HG03097 (cell line): ENCODE measurements around the gene DCST2.
A peak's percentile ranks its signal among the peaks of the same experiment; 100 is the strongest.
"Not testable (repeated sequence)": the region's sequence is repeated elsewhere in the genome, so short reads cannot be mapped to it uniquely, and the experiment has no call there.

Source experiments
- ATAC-seq: cut with Tn5 transposase; IDR thresholded peaks from one replicate; pipeline ENCODE4 v1.9.1; 2021; ENCODE audit not compliant: unreplicated experiment, low FRiP score

The DCST2 gene

GRCh38 chr1:154983776-154984466 lies 49.7 kb downstream of the DCST2 start:
- no peak for ATAC-seq

GRCh38 chr1:154982897-154983648 lies 50.5 kb downstream of the DCST2 start, which contains the start of gene FLAD1:
FLAD1 (plus strand) TSS chr1:154983344; CDS start chr1:154983695, 351 bp downstream.
- peak; percentile 96 for ATAC-seq

- ATAC-seq = no peak
Observed at GRCh38 chr1:154982341-154982740, 51.2 kb downstream of the DCST2 start.

- ATAC-seq = no peak
Observed at GRCh38 chr1:154978360-154978759, 55.2 kb downstream of the DCST2 start.

- ATAC-seq = not testable (repeated sequence)
Observed at GRCh38 chr1:154977762-154978161, 55.8 kb downstream of the DCST2 start.

GRCh38 chr1:154975409-154976059 lies 58.0 kb downstream of the DCST2 start:
- no peak for ATAC-seq

GRCh38 chr1:154974808-154975408 lies 58.7 kb downstream of the DCST2 start:
- ATAC-seq = peak; percentile 43

- peak; percentile 74 for ATAC-seq
Observed at GRCh38 chr1:154974102-154974807, 59.3 kb downstream of the DCST2 start, which contains the start of gene CKS1B. CKS1B (plus strand) TSS chr1:154974681; CDS start chr1:154974746, 65 bp downstream.

- ATAC-seq = peak; percentile 25
Observed at GRCh38 chr1:154973344-154974101, 60.1 kb downstream of the DCST2 start.

GRCh38 chr1:154972517-154973343 lies 60.9 kb downstream of the DCST2 start:
- no peak for ATAC-seq

GRCh38 chr1:154972213-154972516 lies 61.4 kb downstream of the DCST2 start:
- no peak for ATAC-seq

GRCh38 chr1:154971341-154971998 lies 62.1 kb downstream of the DCST2 start:
- no peak for ATAC-seq

GRCh38 chr1:154970631-154971340 lies 62.8 kb downstream of the DCST2 start, which contains the start of gene SHC1:
SHC1 (minus strand) TSS chr1:154970747; CDS start chr1:154970526, 221 bp downstream.
- ATAC-seq = no peak

GRCh38 chr1:154969860-154970452 lies 63.6 kb downstream of the DCST2 start:
- no peak for ATAC-seq

GRCh38 chr1:154969246-154969645 lies 64.3 kb downstream of the DCST2 start:
- ATAC-seq = no peak

GRCh38 chr1:154968731-154969130 lies 64.8 kb downstream of the DCST2 start:
- no peak for ATAC-seq
